Stimulated activated CD4-positive, alpha-beta T cell treated with anti-CD3 and anti-CD28 coated beads, Interleukin-12 subunit alpha, Interleukin-12 subunit beta, amount 100 ng/mL, for 4 hours (primary cell): Measurements from ENCODE around the gene SRSF2.
"Not testable (repeated sequence)": the region's sequence is repeated elsewhere in the genome, so short reads cannot be mapped to it uniquely, and the experiment has no call there.

Experiments
- DNase-seq: peaks from one replicate; pipeline ENCODE4 v3.0.0-alpha.2; 2020

Gene SRSF2

DNA sequence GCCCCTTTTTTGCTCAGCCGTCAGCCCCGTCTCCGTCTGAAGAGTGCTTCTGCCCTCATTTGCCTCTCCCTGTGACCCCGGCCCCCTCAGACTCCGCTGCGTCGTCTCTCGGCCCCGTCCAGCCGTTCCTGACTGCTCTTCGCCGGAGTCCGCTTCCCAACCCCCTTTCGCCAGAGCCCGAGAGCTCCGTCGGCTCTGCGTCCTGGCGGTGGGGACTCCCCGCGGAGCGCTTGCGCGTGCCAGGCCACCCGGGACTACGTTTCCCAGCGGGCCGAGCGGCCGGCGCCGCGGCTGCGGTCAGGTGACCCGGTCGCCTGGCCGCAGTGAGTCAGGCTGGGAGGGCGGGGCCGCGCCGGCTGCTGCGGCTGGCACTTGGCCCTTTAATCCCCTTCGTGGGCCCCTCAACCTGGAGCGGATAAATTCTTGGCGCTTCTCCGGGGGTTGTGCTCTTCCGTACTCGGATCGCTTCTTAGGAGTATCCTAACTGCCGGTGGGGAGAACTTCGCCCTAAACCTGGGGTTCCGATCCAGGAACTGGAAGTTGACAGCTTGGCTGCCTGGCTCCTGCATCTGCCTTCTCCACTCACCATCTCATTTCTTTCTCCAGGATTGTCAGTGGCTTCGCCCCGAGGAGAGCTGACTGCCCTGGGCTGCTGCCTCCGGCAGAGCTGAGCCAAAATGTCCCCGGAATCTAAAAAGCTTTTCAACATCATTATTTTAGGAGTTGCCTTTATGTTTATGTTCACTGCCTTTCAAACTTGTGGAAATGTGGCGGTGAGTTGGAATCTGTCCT is 741 bp upstream of the SRSF2 start, which contains the start of gene MFSD11:
Gene MFSD11 (plus strand): TSS at position 444 of the 792 bp plus-strand sequence. CDS start 234 bp downstream, at position 678.
- peak; percentile 90 for DNase-seq

DNA sequence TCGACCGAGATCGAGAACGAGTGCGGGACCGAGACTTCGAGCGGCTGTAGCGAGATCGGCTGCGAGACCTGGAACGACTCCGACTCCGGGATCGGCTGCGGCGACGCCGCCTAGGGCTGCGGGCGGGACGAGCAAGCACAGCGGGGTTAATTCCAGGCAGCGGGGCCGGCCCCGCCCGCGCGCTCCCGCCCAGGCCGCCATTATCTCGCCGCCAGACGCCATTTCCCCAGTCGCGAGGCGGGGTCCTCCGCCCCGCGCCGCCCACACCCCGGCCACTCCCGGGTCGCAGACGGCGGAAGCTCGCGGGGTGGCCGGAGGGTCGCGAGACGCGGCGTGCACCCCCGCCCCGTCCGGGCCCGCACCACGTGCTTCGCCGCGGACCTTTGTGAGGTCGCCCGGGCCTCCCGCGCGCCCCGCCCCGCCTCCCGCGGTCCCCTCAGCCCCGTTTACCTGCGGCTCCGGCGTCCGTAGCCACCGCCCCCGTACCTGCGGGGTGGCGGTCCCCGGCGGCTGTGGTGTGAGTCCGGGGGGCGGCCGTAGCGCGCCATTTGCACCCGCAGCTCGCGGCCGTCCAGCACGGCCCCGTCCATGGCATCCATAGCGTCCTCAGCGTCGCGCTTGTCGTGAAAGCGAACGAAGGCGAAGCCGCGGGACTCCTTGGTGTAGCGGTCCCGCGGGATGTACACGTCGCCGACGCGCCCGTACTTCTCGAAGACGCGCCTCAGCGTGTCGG is 616 bp downstream of the SRSF2 start:
- peak; percentile 65 for DNase-seq

DNA sequence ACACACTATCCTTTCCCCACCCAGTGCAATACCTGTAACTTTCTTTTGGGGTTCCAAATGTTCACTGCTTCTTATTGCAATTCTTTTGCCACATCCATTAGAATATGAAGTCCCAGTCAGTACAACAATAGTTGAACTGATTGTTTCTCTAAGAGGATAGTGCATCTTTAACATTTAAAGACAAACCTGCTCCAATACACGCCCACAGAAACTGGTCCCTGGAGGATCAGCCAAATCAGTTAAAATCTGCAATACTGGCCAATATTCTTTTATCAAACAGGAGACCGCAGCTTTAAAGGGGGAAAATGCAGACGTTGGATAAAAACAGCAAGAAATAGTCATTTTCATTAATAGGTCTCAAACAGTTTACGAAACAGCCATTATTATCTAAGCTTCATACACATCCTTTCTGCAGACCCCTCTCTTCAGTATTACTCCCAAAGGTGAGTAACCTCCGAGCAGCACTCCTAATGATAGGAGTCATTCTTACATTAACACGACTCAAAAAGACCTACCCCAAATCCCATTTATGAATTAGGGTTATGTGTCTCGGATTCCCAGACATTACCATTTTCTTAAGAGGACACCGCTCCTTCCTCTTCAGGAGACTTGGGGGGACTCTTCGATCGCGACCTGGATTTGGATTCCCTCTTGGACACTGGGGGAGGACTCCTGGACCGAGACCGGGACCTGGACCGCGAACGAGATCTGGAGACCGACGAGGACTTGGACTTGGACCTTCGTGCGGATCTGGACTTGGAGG is 1.4 kb downstream of the SRSF2 start:
- DNase-seq = no peak

DNA sequence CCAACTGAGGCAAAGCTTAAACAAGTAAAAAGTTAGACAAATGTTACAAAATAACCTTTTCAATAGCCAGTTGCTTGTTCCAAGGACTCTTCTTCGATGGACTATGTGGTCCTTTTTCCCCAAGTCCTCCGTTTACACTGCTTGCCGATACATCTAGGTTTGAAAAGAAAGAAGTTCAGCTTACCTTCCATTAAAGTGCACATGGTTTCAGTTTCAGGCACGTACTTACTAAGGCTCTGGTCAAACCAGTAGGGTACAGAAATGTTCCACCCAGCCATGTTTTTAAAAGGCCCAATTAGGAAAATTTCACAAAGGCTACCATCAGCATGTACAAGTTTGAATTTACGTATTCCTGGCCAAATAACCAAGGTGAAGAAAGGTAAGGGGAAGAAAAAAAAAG is 2.1 kb downstream of the SRSF2 start:
- no peak for DNase-seq

DNA sequence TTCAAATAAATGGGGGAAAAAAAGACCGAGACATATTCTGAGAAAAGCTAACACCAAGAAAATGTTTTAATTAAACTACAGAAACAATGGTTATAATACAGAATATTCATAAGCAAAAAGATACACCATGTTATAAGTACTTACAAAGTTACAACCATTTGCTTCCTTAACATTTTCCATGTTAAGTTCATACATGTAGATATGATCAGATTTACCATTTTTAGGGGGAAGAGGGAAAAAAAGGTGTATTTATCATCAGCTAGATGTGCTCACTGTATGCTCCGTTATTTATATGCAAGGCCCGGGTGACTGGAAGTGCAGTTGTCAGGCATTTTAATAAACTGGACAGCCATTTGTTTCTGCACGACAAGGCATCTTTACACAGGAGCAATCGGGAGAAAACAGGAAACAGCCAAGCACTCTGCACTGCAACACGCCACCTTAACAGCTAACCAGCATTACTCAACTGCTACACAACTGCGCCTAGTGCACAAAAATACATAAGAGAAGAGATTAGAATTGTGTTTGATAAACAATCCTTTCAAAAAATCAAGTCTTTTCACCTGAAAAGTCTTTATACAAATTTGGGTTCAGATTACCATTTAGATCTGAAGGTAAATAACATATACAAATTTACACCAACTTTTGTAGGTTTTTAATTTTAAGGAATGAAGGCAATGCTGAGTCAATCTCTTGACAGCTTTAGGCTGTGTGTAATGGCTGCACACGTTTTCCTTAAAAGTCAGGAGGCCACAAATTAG is 2.9 kb downstream of the SRSF2 start:
- DNase-seq = no peak

DNA sequence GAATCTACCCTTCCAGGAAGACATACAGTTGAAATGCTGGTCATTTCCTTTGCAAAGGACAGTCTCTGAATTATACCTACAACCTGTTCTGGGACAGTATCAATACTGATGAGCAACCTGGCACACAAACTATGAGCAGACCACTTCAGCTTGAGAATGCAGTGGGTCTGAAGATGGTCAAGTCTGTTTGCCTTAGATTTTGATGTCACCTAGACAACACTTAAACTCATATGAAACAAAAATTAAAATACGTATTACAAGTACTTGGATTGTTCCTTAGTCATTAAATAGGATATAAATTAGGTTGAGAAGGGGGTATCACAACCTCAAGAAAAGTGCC is 3.5 kb downstream of the SRSF2 start:
- no peak for DNase-seq

DNA sequence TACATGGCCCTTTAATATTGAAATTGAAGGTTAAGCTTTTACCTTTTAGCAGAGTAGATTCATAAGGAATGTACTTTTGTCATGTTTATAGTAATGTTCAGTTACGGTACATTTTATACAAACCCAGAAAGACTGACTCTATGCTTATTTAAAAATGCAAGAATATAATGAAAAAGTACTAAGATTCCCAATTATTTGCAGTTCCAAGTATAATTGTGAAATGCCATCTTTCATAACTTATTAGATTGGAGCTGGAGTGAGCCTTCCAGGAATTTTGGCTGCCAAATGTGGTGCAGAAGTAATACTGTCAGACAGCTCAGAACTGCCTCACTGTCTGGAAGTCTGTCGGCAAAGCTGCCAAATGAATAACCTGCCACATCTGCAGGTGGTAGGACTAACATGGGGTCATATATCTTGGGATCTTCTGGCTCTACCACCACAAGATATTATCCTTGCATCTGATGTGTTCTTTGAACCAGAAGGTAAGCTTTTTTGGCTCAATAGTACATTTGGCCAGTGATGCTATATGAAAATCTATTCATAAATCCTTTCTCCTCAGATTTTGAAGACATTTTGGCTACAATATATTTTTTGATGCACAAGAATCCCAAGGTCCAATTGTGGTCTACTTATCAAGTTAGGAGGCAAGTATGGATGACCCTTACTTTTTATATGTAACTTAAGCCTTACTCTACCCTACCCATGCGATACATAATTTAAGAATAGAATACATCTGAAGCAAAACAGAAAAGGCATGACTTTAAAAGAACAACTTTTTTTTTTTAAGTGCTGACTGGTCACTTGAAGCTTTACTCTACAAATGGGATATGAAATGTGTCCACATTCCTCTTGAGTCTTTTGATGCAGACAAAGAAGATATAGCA is 4.2 kb downstream of the SRSF2 start:
- DNase-seq = no peak

DNA sequence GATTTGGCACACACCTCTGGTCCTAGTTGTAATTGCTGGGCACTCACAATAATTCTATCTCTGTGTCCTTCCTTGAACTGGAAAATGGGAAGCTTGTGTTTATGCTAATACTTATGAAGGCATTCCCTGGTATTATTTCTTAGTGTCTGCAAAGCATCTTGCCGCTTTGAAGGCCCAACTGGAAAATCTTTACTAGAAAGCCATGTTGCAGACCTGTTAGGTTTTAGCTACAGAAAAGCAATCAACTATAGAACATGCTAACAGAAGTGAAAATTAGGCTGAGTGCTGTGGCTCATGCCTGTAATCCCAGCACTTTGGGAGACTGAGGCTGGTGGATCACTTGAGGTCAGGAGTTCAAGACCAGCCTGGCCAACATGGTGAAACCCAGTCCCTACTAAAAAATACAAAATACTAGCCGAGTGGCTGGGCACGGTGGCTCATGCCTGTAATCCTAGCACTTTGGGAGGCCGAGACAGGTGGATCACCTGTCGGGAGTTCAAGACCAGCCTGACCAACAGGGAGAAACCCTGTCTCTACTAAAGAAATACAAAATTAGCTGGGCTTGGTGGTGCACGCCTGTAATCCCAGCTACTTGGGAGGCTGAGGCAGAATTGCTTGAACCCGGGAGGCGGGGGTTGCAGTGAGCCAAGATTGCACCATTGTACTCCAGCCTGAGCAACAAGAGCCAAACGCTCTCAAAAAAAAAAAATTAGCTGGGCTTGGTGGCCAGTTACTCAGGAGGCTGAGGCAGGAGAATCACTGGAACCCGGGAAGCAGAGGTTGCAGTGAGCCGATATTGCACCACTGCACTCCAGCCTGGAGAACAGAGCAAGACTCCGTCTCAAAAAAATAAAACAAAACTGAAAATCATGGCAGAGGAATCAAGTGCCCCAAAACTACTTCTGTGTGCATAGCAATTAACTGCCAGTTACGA is 5.1 kb downstream of the SRSF2 start:
- DNase-seq = not testable (repeated sequence)

DNA sequence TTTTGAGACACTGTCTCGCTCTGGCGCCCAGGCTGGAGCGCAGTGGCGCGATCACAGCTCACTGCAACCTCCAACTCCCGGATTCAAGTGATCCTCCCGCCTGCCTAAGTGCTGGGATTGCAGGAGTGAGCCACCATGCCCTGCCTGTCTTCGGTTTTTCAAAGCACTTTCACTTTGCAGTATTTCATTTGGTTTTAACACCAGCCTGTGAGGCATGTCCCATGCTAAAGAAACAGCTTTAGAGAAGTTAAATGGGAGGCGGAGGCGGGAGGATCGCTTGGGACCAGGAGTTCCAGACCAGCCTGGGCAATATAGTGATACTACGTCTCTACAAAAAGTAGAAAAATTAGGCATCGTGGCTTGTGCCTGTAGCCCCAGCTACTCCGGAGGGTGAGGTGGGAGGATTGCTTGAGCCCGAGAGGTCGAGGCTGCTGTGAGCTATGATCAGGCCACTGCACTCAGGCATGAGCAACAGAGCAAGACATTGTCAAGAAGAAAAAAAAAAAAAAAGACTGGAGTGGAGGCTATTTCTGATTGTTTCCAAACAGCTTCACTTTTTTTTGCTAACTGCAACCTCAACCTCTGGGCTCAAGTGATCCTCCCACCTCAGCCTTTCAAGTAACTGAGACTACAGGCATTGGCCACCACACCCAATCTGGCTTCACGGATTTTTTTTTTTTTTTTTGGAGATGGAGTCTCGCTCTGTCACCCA is 9.2 kb downstream of the SRSF2 start:
- DNase-seq = no peak

DNA sequence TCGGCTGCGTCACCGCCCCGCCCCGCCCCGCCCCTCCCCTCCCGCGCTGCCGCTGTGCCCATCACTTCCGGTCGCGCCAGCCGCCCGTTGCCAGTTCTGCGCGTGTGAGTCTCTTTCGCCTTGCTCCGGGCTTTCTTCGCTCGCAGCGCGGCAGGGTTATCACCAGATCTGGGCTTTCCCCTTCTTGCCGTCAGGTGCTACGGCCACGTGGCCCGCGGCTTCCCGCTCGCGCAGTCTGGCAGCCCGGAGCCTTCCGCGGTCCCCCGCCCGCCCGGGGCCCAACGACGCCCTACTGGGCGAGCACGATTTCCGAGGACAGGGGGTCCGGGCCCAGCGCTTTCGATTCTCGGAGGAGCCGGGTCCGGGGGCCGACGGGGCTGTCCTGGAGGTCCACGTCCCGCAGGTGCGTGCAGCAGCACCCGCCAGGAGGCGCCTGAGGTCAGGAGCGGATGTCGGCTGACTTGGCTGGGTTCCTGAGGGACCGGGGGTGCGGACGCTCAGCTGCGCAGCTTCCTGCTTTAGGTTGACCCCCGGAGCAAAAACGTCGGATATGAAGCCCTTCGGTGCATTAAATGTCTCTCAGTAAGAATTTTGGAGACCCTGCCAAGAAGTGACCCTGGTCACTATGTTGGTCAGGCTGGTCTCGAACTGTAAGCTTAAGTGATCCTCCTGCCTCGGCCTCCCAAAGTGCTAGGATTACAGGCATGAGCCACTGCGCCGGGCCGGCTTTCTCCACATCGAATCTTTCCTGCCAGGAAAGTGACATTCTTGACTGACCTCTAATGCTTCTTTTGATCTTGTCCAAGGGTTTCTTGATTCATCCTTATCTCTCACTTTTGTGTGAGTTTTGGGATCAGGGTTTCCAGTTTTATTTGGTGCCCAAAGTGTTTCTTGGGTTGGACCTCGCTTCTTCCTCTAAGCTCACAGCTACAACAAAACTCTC is 10.1 kb downstream of the SRSF2 start, which contains the start of gene METTL23:
Gene METTL23 (plus strand): TSS at position 64 of the 943 bp plus-strand sequence. CDS start 2,872 bp downstream, outside the sequence.
- peak; percentile 76 for DNase-seq

DNA sequence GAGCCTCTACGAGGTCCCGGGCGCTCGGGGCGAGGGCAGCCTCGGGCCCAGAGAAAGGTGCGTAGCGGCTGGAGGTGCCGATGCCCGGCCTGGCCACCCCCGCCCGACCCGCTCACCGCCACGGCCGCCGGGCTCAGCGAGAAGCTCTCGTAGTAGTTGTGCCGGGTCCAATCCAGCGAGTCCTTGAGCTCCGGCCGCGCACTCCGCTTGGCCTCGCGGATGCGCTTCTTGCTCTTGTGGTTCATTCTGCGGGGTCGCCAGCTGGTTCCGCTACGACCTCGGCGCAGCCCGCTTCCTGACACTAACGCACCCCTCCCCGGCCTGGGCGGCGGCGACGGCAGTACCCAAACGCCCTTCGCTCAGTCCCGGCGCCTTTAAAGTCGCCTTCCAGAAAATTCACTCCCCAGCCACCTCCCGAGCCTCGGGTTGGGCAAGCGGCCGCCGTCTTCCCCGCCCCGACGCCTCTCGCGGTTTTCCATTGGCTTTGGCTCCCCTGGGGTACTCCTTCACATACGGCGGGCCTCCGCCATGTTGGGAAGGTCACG is 10.8 kb downstream of the SRSF2 start, which contains the start of gene JMJD6:
Gene JMJD6 (minus strand): TSS at position 376 of the 545 bp plus-strand sequence. CDS start 131 bp downstream, at position 245.
- DNase-seq = peak; percentile 91

DNA sequence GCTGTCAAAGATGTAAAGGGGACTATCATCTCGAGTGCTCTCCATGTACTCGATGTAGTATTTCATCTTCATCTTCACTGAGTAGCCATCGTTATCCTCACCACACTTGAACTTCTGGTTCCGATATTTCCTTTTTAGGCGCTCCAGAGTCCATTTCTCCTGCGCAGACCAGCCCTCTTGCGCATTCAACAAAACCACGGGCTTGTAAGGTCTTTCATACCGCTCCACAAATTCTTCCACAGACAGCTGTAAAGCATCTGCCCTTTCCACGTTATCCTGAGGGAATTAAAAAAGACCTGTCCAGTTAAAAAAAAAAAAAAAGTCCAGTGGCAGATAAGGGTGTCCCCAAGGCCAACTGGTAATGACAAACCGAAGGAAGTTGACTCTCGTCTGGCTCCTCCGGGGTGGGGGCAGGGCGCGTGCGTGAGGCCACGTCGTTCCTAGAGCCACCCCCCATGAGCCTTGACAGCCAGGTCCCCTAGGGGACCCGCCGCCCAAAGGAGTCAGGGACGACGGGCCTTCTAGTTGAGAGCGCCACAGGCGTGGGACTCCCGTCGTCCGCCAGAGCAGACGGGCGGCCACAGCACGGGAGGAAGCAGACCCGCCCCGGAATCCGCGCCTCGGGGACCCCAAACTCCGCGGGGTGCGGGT is 11.4 kb downstream of the SRSF2 start:
- peak; percentile 72 for DNase-seq

DNA sequence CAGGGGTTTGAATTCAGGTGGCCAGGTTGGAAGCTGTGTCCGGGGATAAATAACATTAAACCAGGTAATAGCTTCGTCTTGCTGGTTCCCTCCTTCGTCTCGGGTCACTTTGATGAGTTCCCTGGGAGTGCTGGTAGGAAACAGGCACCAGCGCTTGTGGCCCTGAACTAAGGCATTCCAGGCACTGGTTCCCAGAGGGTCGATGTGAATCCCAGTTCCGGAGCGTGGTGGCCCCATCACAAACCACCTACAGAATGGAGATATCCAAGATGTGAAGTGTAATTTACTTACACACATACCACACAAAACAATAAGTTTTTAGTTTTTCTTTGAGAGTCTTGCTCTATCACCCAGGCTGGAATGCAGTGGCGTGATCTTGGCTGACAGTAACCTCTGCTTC is 13.3 kb downstream of the SRSF2 start:
- DNase-seq = no peak

DNA sequence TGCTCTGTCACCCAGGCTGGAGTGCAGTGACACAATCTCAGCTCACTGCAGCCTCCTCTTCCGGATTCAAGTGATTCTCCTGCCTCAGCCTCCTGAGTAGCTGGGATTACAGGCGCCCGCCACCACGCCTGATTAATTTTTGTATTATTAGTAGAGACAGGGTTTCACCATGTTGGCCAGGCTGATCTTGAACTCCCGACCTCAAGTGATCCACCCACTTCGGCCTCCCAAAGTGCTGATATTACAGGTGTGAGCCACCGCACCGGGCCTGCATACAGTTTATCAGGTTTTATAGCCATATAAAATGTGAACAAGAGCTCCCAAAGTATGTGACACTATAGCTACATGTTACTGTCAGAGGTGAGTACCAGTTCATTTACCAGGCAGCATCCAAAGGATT is 14.2 kb downstream of the SRSF2 start:
- DNase-seq = not testable (repeated sequence)

DNA sequence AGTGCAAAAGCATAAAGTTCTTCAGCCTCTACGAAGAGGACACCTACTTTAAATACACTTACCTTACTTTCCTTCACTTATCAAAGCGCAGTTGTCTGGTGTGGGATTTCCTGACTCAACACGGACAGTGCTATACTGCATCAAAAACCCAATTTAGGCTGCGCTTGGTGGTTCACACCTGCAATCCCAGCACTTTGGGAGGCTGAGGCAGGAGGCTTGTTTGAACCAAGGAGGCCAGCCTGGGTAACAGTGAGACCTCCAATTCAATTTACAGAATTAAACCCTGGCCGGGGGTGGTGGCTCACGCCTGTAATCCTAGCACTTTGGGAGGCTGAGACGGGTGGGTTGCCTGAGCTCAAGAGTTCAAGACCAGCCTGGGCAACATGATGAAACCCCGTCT is 14.9 kb downstream of the SRSF2 start:
- DNase-seq = no peak

DNA sequence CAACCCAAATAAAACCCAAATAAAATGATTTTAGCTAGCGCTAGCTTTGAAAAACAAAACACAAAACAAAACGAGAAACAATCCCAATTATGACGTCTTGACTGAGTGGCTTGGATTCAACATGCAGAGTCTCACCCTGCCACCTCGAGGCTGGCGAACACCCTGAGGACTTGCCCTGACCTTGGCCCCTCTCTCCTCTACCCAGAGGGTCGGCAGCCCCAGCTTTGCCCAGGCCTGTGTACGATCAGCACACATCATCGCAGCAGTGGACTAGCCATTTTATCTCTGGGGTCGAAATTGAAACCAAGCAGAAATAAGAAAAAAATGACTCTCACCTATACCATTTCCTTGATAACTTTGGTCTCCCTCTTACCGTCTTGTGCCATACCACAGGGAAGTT is 15.7 kb downstream of the SRSF2 start:
- DNase-seq = no peak

DNA sequence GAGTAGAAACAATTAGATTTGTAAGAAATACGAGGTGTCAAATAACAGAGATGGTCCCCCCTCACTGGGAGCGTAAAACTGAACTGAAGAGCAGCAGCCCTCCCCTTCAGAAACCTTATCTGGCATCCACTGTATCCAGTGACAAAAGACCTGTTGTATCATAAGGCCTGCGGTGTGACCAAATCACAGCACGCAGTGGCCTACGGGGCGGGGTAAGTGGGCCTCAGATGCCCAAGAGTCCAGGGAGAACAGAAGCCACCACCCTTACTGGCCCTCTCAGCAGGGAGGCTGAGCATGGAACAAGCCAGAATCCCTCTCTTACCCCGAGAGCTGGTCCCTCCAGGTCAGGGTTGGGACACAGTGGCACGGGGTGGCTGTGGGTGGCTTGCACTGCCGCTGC is 16.2 kb downstream of the SRSF2 start:
- DNase-seq = no peak

DNA sequence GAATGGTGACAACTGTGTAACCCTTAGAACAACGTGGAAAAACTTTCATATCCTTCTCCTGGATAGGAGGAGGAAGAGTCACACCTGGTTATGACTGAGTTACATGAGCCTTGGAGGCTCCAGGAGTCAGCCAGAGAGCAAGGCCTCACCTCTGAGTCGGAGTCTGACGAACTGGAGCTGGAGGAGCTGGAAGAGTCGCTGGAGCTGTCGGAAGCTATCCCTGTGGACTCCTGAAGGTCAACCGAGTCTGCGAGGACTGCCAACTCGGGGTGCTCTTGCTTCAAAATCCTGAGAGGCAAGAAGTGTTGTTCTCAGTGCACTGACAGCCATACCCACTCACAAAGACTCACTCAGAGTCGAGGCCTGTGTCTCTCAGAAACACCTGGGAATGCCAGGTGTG is 16.9 kb downstream of the SRSF2 start:
- DNase-seq = no peak
